Measurements from ENCODE around the gene DAPK1. TPM values are rescaled to one million over a fixed set of nuclear protein-coding genes. Genes with fewer than 3 reads are reported as not detected.

DAPK1 gene
- total and polyA plus RNA-seq, 8 donors, result 9.0 to 88.7 (median 50.7) TPM

GRCh38 chr9:87659534-87660419 is 162.1 kb downstream of the DAPK1 start:
- H3K36me3 ChIP-seq, result peaks cover 26 to 62% (median 55%) of the 10 kb centered on the region in 4 donors
- no peak for DNase-seq
- intact Hi-C loops (cut with DNase I; ENCODE audit: low total_unique reads), result no loop called here
- no peaks in the 10 kb centered on the region for H3K9me3 ChIP-seq
- H3K27ac ChIP-seq, result no peak overlapping the region
- 94 to 96% (median 96%) methylated on average over 34 to 47 of the region's 47 CpGs for WGBS, 5 donors
- TF ChIP-seq POLR2A (IDR thresholded peaks at IDR 0.05), result no peak
- TF ChIP-seq CTCF (IDR thresholded peaks at IDR 0.05), result no peak
- no peaks in the 10 kb centered on the region for H3K27me3 ChIP-seq
- peaks cover 4 to 21% (median 9%) of the 10 kb centered on the region in 4 donors for H3K4me1 ChIP-seq
- no peak overlapping the region for H3K4me3 ChIP-seq

- intact Hi-C loops (cut with DNase I; ENCODE audit: low total_unique reads), result no loop called here
- H3K4me3 ChIP-seq, result no peak overlapping the region
- H3K36me3 ChIP-seq, result peaks cover 27 to 63% (median 62%) of the 10 kb centered on the region in 4 donors
- DNase-seq, result no peak
- TF ChIP-seq POLR2AphosphoS5 (IDR thresholded peaks at IDR 0.05) (no peak), CTCF (IDR thresholded peaks at IDR 0.05) (no peak), POLR2A (IDR thresholded peaks at IDR 0.05) (no peak), EP300 (IDR thresholded peaks at IDR 0.05) (no peak)
- H3K4me1 ChIP-seq, result peaks cover 0 to 14% (median 5%) of the 10 kb centered on the region in 4 donors
- no peak overlapping the region for H3K27ac ChIP-seq
- WGBS, 5 donors, result 79 to 93% (median 88%) methylated on average over 1 of the region's 1 CpG
- H3K9me3 ChIP-seq, result peaks cover 0 to 7% (median 0%) of the 10 kb centered on the region in 4 donors
- no peaks in the 10 kb centered on the region for H3K27me3 ChIP-seq
Observed at GRCh38 chr9:87661241-87661640, 163.6 kb downstream of the DAPK1 start.

- no peak overlapping the region for H3K4me3 ChIP-seq
- DNase-seq, result peak; percentile 81 to 82
- peaks cover 4 to 17% (median 7%) of the 10 kb centered on the region in 4 donors for H3K9me3 ChIP-seq
- H3K27ac ChIP-seq, result no peak overlapping the region
- peak in 5 of 7 experiments; percentile 60 to 82 (median 72) for TF ChIP-seq CTCF (IDR thresholded peaks at IDR 0.05)
- no peak for TF ChIP-seq POLR2A (IDR thresholded peaks at IDR 0.05)
- TF ChIP-seq POLR2AphosphoS5 (IDR thresholded peaks at IDR 0.05), result peak in 1 of 3 donors; percentile 34
- WGBS, 5 donors, result 64 to 69% (median 64%) methylated on average over 11 of the region's 11 CpGs
- peaks cover 33 to 74% (median 73%) of the 10 kb centered on the region in 4 donors for H3K36me3 ChIP-seq
- H3K4me1 ChIP-seq, result peaks cover 0 to 5% (median 2%) of the 10 kb centered on the region in 4 donors
- intact Hi-C loops (cut with DNase I; ENCODE audit: low total_unique reads), result no loop called here
- no peaks in the 10 kb centered on the region for H3K27me3 ChIP-seq
Observed at GRCh38 chr9:87662808-87663528, 165.3 kb downstream of the DAPK1 start.

GRCh38 chr9:87663556-87663955 is 165.9 kb downstream of the DAPK1 start:
- intact Hi-C loops (cut with DNase I; ENCODE audit: low total_unique reads), result no loop called here
- DNase-seq, result no peak
- 79 to 97% (median 89%) methylated on average over 6 of the region's 6 CpGs for WGBS, 5 donors
- H3K36me3 ChIP-seq, result peaks cover 27 to 74% (median 73%) of the 10 kb centered on the region in 4 donors
- H3K9me3 ChIP-seq, result peaks cover 4 to 17% (median 7%) of the 10 kb centered on the region in 4 donors
- H3K27me3 ChIP-seq, result no peaks in the 10 kb centered on the region
- H3K4me3 ChIP-seq, result no peak overlapping the region
- no peak for TF ChIP-seq CTCF (IDR thresholded peaks at IDR 0.05)
- no peak for TF ChIP-seq POLR2A (IDR thresholded peaks at IDR 0.05)
- no peak for TF ChIP-seq POLR2AphosphoS5 (IDR thresholded peaks at IDR 0.05)
- no peak for TF ChIP-seq EP300 (IDR thresholded peaks at IDR 0.05)
- H3K27ac ChIP-seq, result no peak overlapping the region
- H3K4me1 ChIP-seq, result peaks cover 0 to 5% (median 2%) of the 10 kb centered on the region in 4 donors

Data from stomach (tissue), 9 donors.